ENCODE data around the gene CCBE1.
A peak's percentile ranks its signal among the peaks of the same experiment; 100 is the strongest.
"Not testable (repeated sequence)": the region's sequence is repeated elsewhere in the genome, so short reads cannot be mapped to it uniquely, and the experiment has no call there.

The CCBE1 gene

DNA sequence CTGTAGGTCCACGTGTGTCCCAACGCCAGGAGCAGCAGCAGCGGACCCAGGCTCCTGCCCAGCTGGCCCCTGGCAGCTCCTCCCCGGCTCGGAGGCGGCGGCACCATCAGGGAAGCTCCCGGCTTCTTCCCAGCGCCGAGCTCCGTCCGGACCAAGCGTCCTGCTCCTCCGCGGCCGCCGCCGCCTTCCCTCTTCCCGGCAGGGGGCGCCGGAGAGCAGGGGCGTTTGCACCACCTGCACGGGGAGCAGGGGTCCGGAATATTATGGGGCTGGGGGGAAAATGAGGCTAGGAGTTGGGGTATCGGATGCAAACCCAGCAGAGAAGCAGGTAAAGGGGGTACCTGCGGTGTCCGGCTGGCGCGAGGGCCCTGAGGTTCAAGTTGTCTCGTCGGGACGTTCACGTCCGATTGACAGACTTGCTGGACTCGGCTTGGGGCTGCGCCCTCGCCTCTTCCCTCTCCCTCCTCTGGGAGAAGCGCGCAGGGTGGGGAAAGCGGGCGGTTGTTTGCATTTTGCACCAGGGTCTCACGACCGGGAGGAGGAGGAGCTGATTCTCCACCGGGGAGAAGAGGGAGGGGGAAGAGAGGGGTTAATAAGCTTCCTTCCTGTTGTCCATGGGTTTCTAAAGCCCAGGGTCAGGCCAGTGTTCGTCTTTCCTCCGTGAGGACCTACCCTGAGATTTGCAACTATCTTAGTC lies at the start of gene CCBE1:
Gene CCBE1 (minus strand): TSS at position 188 of the 697 bp plus-strand sequence.
- peak within 1 kb of the TSS; percentile 73 for H3K4me3 ChIP-seq (ENCODE audit: low read depth, low read length)
- in situ Hi-C loops (cut with HindIII; ENCODE audit: low sequenced_read_pairs) = loop anchor here (10.0 kb wide), 1 partner anchor 127 kb away; no protein-coding TSS in a partner anchor
- no peak for DNase-seq (ENCODE audit: low read depth)
- TF ChIP-seq, protein P1, sequence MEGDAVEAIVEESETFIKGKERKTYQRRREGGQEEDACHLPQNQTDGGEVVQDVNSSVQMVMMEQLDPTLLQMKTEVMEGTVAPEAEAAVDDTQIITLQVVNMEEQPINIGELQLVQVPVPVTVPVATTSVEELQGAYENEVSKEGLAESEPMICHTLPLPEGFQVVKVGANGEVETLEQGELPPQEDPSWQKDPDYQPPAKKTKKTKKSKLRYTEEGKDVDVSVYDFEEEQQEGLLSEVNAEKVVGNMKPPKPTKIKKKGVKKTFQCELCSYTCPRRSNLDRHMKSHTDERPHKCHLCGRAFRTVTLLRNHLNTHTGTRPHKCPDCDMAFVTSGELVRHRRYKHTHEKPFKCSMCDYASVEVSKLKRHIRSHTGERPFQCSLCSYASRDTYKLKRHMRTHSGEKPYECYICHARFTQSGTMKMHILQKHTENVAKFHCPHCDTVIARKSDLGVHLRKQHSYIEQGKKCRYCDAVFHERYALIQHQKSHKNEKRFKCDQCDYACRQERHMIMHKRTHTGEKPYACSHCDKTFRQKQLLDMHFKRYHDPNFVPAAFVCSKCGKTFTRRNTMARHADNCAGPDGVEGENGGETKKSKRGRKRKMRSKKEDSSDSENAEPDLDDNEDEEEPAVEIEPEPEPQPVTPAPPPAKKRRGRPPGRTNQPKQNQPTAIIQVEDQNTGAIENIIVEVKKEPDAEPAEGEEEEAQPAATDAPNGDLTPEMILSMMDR (IDR thresholded peaks at IDR 0.05; ENCODE audit: low read depth, low read length, missing control alignments) = peak; percentile 97

DNA sequence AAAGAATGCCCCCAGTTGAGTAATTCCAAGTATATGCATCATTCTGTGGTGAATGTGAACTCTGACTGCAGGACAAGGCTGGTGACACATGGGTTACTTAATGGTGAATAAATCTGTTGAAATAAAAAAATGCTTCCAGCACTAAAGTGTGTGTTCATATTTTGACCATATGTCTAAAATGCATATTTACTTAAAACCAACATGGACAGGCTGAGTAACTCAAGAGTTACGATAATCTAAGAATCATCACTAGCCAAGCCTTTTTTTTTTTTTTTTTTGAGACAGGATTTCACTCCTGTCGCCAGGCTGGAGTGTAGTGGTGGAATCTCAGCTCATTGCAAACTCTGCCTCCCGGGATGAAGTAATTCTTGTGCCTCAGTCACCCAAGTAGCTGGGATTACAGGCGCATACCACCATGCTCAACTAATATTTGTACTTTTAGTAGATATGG lies 47.1 kb upstream of the CCBE1 start:
- TF ChIP-seq, protein P1 (IDR thresholded peaks at IDR 0.05; ENCODE audit: low read depth, low read length, missing control alignments) = no peak
- no peak overlapping the region for H3K4me3 ChIP-seq (ENCODE audit: low read depth, low read length)
- DNase-seq (ENCODE audit: low read depth) = peak; percentile 35
- in situ Hi-C loops (cut with HindIII; ENCODE audit: low sequenced_read_pairs) = no loop called here

DNA sequence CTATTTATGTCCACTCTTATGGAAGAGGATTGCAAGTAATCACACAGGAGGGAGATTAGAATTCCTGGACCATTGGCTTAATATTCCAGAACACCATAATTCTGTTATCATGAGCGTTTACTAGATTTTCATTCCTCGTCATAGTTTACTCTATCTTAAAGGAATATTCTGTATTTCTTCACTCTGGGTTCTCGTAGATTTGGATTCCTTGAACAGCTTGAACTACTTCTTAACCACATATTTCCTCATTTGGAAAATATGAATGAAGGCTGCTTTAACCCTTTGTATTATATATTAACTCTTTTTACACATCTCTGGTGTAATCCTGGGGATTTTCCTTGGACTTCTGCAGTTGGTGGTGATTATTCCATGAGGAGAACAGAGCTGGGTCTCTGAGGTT lies 46.3 kb upstream of the CCBE1 start:
- TF ChIP-seq, protein P1 (IDR thresholded peaks at IDR 0.05; ENCODE audit: low read depth, low read length, missing control alignments) = no peak
- in situ Hi-C loops (cut with HindIII; ENCODE audit: low sequenced_read_pairs) = no loop called here
- no peak for DNase-seq (ENCODE audit: low read depth)
- no peak overlapping the region for H3K4me3 ChIP-seq (ENCODE audit: low read depth, low read length)

DNA sequence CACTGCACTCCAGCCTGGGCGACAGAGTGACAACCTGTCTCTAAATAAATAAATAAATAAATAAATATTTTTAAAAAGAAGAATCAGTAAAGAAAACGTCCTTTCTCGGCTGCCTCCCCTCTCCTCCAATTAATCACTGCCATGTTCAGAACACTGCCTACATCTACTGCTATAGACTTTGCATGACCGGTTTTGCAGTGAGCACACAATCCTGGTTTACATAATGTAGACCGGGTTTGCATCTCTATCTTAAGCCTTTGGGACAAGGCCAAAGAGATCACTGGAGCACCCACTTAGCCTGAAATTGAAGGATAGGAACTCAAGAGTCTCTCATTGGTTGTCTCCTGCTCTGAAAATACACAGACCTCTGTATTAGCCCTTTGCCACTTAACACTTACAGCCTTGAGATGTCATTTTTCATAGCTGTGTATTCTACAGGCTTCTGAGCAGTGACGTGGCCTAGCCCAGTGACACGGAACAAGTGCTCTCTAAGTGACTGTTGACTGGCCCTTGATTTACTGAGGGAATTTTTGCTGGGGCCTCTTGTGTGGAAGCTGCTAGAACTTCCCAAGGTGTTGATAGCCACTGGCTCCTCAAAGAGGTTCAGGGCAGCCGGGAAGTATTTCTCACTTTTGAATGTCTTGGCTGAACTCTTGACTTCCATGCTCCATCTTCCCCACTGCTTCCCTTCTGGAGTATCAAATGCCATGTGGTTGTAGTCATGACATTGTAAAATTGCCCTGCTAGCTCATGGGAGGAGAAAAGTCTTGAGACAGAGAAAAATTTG lies 45.3 kb upstream of the CCBE1 start:
- no peak overlapping the region for H3K4me3 ChIP-seq (ENCODE audit: low read depth, low read length)
- TF ChIP-seq, protein P1 (IDR thresholded peaks at IDR 0.05; ENCODE audit: low read depth, low read length, missing control alignments) = no peak
- no peak for DNase-seq (ENCODE audit: low read depth)
- in situ Hi-C loops (cut with HindIII; ENCODE audit: low sequenced_read_pairs) = no loop called here

DNA sequence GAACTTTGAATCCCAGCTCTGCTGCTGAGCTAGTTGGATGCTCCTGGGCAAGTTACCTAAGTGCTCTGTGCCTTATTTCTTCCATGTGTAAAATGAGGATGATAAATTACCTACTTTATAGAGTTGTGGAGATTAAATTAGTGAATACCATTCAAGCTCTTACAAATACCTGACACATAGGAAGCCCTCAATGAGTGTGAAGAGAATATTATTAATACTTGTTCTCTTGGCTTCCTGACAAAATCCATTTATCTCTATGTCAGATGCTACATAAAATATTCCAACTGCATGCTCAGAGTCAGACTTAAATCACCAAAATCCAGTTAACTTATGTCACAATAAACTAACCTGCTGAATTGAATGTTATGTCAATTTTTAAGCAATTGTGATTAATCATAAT lies 42.9 kb upstream of the CCBE1 start:
- TF ChIP-seq, protein P1 (IDR thresholded peaks at IDR 0.05; ENCODE audit: low read depth, low read length, missing control alignments) = no peak
- no peak overlapping the region for H3K4me3 ChIP-seq (ENCODE audit: low read depth, low read length)
- in situ Hi-C loops (cut with HindIII; ENCODE audit: low sequenced_read_pairs) = no loop called here
- no peak for DNase-seq (ENCODE audit: low read depth)

DNA sequence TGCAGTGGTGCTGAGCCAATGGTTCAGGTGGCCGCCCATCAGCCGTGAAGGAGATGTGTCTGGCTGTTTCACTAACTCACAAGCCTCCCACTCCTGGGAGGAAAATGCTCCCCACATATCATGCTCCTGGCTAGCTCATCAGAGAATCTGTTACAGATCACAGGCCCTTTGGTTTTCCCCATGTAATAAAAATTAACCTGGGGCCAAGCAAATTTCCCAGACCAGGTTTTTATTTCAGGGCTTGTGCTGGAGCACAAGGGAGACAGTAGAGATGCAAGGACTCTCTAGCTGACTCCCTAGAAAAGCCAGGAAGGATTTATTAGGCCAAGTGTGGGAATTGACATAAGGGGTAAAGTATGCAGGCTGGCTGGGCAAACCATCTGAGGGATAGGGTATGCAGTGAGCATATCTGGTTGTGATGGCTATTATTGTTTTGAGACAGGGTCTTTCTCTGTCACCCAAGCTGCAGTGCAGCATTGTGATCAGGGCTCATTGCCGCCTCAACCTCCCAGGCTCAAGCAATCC lies 40.6 kb upstream of the CCBE1 start:
- TF ChIP-seq, protein P1 (IDR thresholded peaks at IDR 0.05; ENCODE audit: low read depth, low read length, missing control alignments) = no peak
- H3K4me3 ChIP-seq (ENCODE audit: low read depth, low read length) = no peak overlapping the region
- in situ Hi-C loops (cut with HindIII; ENCODE audit: low sequenced_read_pairs) = no loop called here
- no peak for DNase-seq (ENCODE audit: low read depth)

DNA sequence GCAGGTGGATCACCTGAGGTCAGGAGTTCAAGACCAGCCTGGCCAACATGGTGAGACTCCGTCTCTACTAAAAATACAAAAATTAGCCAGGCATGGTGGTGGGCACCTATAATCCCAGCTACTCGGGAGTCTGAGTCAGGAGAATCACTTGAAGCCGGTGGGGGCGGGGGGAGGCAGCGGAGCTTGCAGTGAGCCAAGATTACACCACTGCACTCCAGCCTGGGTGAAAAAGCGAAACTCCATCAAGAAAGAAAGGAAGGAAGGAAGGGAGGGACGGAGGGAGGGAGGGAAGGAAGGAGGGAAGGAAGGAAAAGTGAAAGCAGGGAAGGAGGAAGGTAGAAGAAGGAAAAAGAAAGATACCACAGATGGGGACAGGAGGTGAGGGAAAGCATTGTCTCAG lies 40.1 kb upstream of the CCBE1 start:
- DNase-seq (ENCODE audit: low read depth); in situ Hi-C loops (cut with HindIII; ENCODE audit: low sequenced_read_pairs); H3K4me3 ChIP-seq (ENCODE audit: low read depth, low read length): not testable (repeated sequence)

Data from astrocyte of the cerebellum (primary cell).